NCI-H1048 (cell line): ENCODE results near the gene NPIPA8.
"Not testable (repeated sequence)": the region's sequence is repeated elsewhere in the genome, so short reads cannot be mapped to it uniquely, and the experiment has no call there.

ENCODE experiments used
- DNase-seq: peaks from one replicate; lab custom pipeline; 2025; lab: John Stamatoyannopoulos, UW

NPIPA8 gene

GRCh38 chr16:18336636-18337035 is at the start of gene NPIPA8:
Gene NPIPA8 (minus strand): TSS chr16:18336736. CDS start chr16:18332662, 4,074 bp downstream.
- not testable (repeated sequence) for DNase-seq

GRCh38 chr16:18385285-18385684 is 48.7 kb upstream of the NPIPA8 start:
- not testable (repeated sequence) for DNase-seq

- DNase-seq = not testable (repeated sequence)
These were observed 48.3 kb upstream of the NPIPA8 start for GRCh38 chr16:18384869-18385268.

GRCh38 chr16:18384098-18384636 is 47.6 kb upstream of the NPIPA8 start:
- DNase-seq = not testable (repeated sequence)

GRCh38 chr16:18382696-18383095 is 46.2 kb upstream of the NPIPA8 start:
- DNase-seq = not testable (repeated sequence)

- DNase-seq = not testable (repeated sequence)
These were observed 11.2 kb upstream of the NPIPA8 start for GRCh38 chr16:18347742-18348141.

GRCh38 chr16:18346993-18347392 is 10.5 kb upstream of the NPIPA8 start:
- DNase-seq = not testable (repeated sequence)

GRCh38 chr16:18344634-18345033 is 8.1 kb upstream of the NPIPA8 start:
- DNase-seq = not testable (repeated sequence)

- DNase-seq = not testable (repeated sequence)
These were observed 5.5 kb upstream of the NPIPA8 start for GRCh38 chr16:18341986-18342385.

- DNase-seq = not testable (repeated sequence)
These were observed 5.0 kb upstream of the NPIPA8 start for GRCh38 chr16:18341417-18341960.

- DNase-seq = not testable (repeated sequence)
These were observed 2.7 kb upstream of the NPIPA8 start for GRCh38 chr16:18339210-18339609.

GRCh38 chr16:18311811-18312210 is 24.7 kb downstream of the NPIPA8 start:
- DNase-seq = not testable (repeated sequence)

- not testable (repeated sequence) for DNase-seq
These were observed 27.4 kb downstream of the NPIPA8 start for GRCh38 chr16:18309159-18309558.

- DNase-seq = not testable (repeated sequence)
These were observed 29.3 kb downstream of the NPIPA8 start for GRCh38 chr16:18307241-18307640.

- not testable (repeated sequence) for DNase-seq
These were observed 30.5 kb downstream of the NPIPA8 start for GRCh38 chr16:18306066-18306465.

GRCh38 chr16:18303059-18303706 is 33.4 kb downstream of the NPIPA8 start:
- DNase-seq = not testable (repeated sequence)

- DNase-seq = not testable (repeated sequence)
These were observed 38.8 kb downstream of the NPIPA8 start for GRCh38 chr16:18297714-18298113.

GRCh38 chr16:18296931-18297330 is 39.6 kb downstream of the NPIPA8 start:
- not testable (repeated sequence) for DNase-seq

- DNase-seq = not testable (repeated sequence)
These were observed 42.2 kb downstream of the NPIPA8 start for GRCh38 chr16:18294371-18294770.

GRCh38 chr16:18293337-18293956 is 43.1 kb downstream of the NPIPA8 start:
- not testable (repeated sequence) for DNase-seq

GRCh38 chr16:18290959-18291358 is 45.6 kb downstream of the NPIPA8 start:
- DNase-seq = not testable (repeated sequence)

- DNase-seq = not testable (repeated sequence)
These were observed 50.2 kb downstream of the NPIPA8 start for GRCh38 chr16:18286342-18286741.

- not testable (repeated sequence) for DNase-seq
These were observed 56.2 kb downstream of the NPIPA8 start for GRCh38 chr16:18280319-18280718.
